K562 (cell line): Measurements from ENCODE around the gene PLEKHA8.

Experiments
- KDM2B ChIP-seq: fragments of 250-450 bp; sonication (Bioruptor Pico); IDR thresholded peaks from 2 replicates; pipeline ENCODE4 v1.8.0; 2021; ENCODE audit warnings: mild to moderate bottlenecking, moderate library complexity
- POLR2AphosphoS5 ChIP-seq: IDR thresholded peaks from 2 replicates; pipeline ENCODE4 v1.6.1; 2011; ENCODE audit warnings: mild to moderate bottlenecking, low read depth, low read length, moderate library complexity; ENCODE audit not compliant: control insufficient read depth, insufficient read depth
- REST ChIP-seq, 2 experiments: fragments of 450-650 bp; formaldehyde crosslinking in 1 of 2; IDR thresholded peaks; 2 replicates each; pipeline versions ENCODE4 v1.4.0 to v1.6.1; 2014 to 2020; ENCODE audit warnings: mild to moderate bottlenecking in 2 of 2, borderline replicate concordance in 1 of 2, low read depth in 1 of 2
- RFX5 ChIP-seq: IDR thresholded peaks from 2 replicates; pipeline ENCODE4 v1.6.1; 2011; ENCODE audit warnings: low read depth, mild to moderate bottlenecking, improper control_type of control experiment, low read length
- TF ChIP-seq, protein P1 (sequence below), 3 experiments: IDR thresholded peaks in 2 of 3; conservative IDR thresholded peaks in 1 of 3; 2 replicates each; pipeline ENCODE4 v1.5.1; 2011 to 2012; ENCODE audit warnings: low read length in 3 of 3, mild to moderate bottlenecking in 3 of 3, control low read depth in 2 of 3, improper control_type of control experiment in 1 of 3, inconsistent platforms in 1 of 3, low read depth in 1 of 3, mixed read lengths in 1 of 3, moderate library complexity in 1 of 3; ENCODE audit not compliant: insufficient read depth in 2 of 3

DNA sequence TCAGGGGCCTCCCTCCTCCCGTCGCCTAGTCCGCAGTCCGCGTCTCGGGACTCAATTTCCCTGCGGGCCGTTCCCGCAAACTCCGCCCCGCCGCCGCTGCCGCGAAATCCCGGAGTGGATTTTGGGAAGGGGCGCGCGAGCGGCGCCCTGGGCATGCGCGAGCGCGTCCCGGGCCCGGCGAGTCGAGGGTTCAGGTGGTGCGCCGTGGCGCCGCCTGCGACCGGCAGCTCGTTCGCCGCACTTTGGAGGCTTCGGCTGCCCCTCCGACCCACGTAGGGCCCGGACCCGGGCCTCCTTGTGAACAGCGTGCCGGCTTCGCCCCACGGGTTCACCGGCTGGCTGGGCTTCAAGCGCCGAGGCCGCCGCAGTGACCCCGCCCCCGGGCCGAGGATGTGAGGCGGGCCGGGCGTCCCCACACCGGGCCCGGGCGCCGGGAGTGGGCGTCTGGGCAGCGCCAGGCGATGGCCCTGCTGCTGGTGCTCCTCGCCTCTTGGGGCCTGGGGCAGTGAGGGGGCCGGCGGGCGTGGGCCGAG is at the start of gene PLEKHA8:
- TF ChIP-seq RFX5 (no peak), KDM2B (CRISPR knock-in tag) (peak; percentile 29; the same call in 1 of the 2 replicates), REST (IDR thresholded peaks at IDR 0.05; ENCODE audit: borderline replicate concordance) (no peak), REST (CRISPR knock-in tag; IDR thresholded peaks at IDR 0.05; ENCODE audit: low read depth) (no peak), POLR2AphosphoS5 (no peak)
- TF ChIP-seq, protein P1, sequence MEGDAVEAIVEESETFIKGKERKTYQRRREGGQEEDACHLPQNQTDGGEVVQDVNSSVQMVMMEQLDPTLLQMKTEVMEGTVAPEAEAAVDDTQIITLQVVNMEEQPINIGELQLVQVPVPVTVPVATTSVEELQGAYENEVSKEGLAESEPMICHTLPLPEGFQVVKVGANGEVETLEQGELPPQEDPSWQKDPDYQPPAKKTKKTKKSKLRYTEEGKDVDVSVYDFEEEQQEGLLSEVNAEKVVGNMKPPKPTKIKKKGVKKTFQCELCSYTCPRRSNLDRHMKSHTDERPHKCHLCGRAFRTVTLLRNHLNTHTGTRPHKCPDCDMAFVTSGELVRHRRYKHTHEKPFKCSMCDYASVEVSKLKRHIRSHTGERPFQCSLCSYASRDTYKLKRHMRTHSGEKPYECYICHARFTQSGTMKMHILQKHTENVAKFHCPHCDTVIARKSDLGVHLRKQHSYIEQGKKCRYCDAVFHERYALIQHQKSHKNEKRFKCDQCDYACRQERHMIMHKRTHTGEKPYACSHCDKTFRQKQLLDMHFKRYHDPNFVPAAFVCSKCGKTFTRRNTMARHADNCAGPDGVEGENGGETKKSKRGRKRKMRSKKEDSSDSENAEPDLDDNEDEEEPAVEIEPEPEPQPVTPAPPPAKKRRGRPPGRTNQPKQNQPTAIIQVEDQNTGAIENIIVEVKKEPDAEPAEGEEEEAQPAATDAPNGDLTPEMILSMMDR (IDR thresholded peaks at IDR 0.05 in 2 of 3, conservative IDR thresholded peaks at IDR 0.05 in 1 of 3; ENCODE audit: insufficient read depth in 2 of 3, low read depth in 1 of 3, low read length in 3 of 3), result no peak
